Uterus (tissue), 4 donors: ENCODE data around the gene ENO2. TPM values are rescaled to one million over a fixed set of nuclear protein-coding genes. Genes with fewer than 3 reads are reported as not detected.

Experiments used
- DNase-seq, 2 donors: peaks; one replicate each; pipeline ENCODE4 v3.0.0-alpha.2; 2019 to 2020
- H3K27ac ChIP-seq, 2 donors: fragments of 200-600 bp; sonication (generic); 1 replicate in 1 of 2; 2 replicates in 1 of 2; pipeline ENCODE4 v1.5.1; 2016 to 2018
- H3K27me3 ChIP-seq, 2 donors: fragments of 200-600 bp; sonication (generic); one replicate each; pipeline ENCODE4 v1.5.1; 2018 to 2019; ENCODE audit warnings: control low read depth in 1 of 2
- H3K36me3 ChIP-seq, 2 donors: fragments of 200-600 bp; sonication (generic); one replicate each; pipeline ENCODE4 v1.5.1; 2019; ENCODE audit warnings: control low read depth in 1 of 2
- H3K4me1 ChIP-seq, 2 donors: fragments of 200-600 bp; sonication (generic); one replicate each; pipeline ENCODE4 v1.5.1; 2018 to 2019; ENCODE audit warnings: control low read depth in 1 of 2
- H3K4me3 ChIP-seq, 2 donors: fragments of 200-600 bp; sonication (generic); 1 replicate in 1 of 2; 2 replicates in 1 of 2; pipeline ENCODE4 v1.5.1; 2018 to 2019; ENCODE audit warnings: mild to moderate bottlenecking in 1 of 2
- H3K9me3 ChIP-seq, 2 donors: fragments of 200-600 bp; sonication (generic); one replicate each; pipeline ENCODE4 v1.5.1; 2019; ENCODE audit warnings: control low read depth in 1 of 2
- CTCF ChIP-seq, 4 experiments: fragments of 200-600 bp in 2 of 4; fragments of 450-650 bp in 2 of 4; sonication (generic) in 2 of 4; IDR thresholded peaks; one replicate each; pipeline ENCODE4 v1.5.1; 2016 to 2019; ENCODE audit warnings: antibody characterized with exemption in 4 of 4, mild to moderate bottlenecking in 2 of 4, moderate library complexity in 1 of 4
- POLR2A ChIP-seq, 2 donors: fragments of 450-650 bp; IDR thresholded peaks; one replicate each; pipeline ENCODE4 v1.6.1; 2016; ENCODE audit warnings: antibody characterized with exemption in 2 of 2, mild to moderate bottlenecking in 1 of 2, moderate library complexity in 1 of 2
- intact Hi-C: fragments of 100-400 bp; cut with DNase I; formaldehyde crosslinking; loops from one replicate; pipeline ENCODE4 v1.15.1; 2023; ENCODE audit warnings: low total_unique reads
- total RNA-seq, 4 donors: library from RNA; depleted of rRNA in 3 of 4; stranded (reverse); fragments of >200 nt in 3 of 4; gene quantifications; one replicate each; pipeline versions ENCODE4 v1.1.0 to v1.2.4, GENCODE V29; 2014 to 2023
- donor health status: DM: yes; HTN: yes; CAD: no.

The ENO2 gene
- total RNA-seq, 4 donors from 2014 or later: 9.7 to 84.7 (median 24.4) TPM

- no peak overlapping the region for H3K27ac ChIP-seq
Measured at GRCh38 chr12:6899427-6899826, 15.0 kb upstream of the ENO2 start.

GRCh38 chr12:6899837-6900519 is 14.4 kb upstream of the ENO2 start:
- no peaks in the 10 kb centered on the region for H3K27me3 ChIP-seq
- no peaks in the 10 kb centered on the region for H3K9me3 ChIP-seq
- intact Hi-C loops: no loop called here
- H3K36me3 ChIP-seq: no peaks in the 10 kb centered on the region
- H3K27ac ChIP-seq: no peak overlapping the region
- H3K4me1 ChIP-seq: peaks cover 0 to under 1% of the 10 kb centered on the region in 2 donors
- peak in 1 of 2 donors; percentile 56 for DNase-seq
- TF ChIP-seq CTCF (IDR thresholded peaks at IDR 0.05) (no peak), POLR2A (IDR thresholded peaks at IDR 0.05) (no peak)
- no peak overlapping the region for H3K4me3 ChIP-seq

More at GRCh38 chr12:6899427-6899826, 15.0 kb upstream of the ENO2 start:
- Histone ChIP-seq H3K36me3 (no peaks in the 10 kb centered on the region), H3K27me3 (no peaks in the 10 kb centered on the region), H3K4me1 (no peaks in the 10 kb centered on the region), H3K9me3 (no peaks in the 10 kb centered on the region), H3K4me3 (no peak overlapping the region)
- intact Hi-C loops: no loop called here
- no peak for DNase-seq
- TF ChIP-seq CTCF (IDR thresholded peaks at IDR 0.05) (no peak), POLR2A (IDR thresholded peaks at IDR 0.05) (no peak)

- no peak for DNase-seq
- no peak overlapping the region for H3K4me3 ChIP-seq
- H3K27me3 ChIP-seq: no peaks in the 10 kb centered on the region
- intact Hi-C loops: no loop called here
- peaks cover 0 to 4% of the 10 kb centered on the region in 2 donors for H3K4me1 ChIP-seq
- TF ChIP-seq POLR2A (IDR thresholded peaks at IDR 0.05) (no peak), CTCF (IDR thresholded peaks at IDR 0.05) (no peak)
- H3K27ac ChIP-seq: no peak overlapping the region
- H3K36me3 ChIP-seq: no peaks in the 10 kb centered on the region
- no peaks in the 10 kb centered on the region for H3K9me3 ChIP-seq
Measured at GRCh38 chr12:6902448-6902847, 11.9 kb upstream of the ENO2 start.

- Histone ChIP-seq H3K27me3 (no peaks in the 10 kb centered on the region), H3K36me3 (no peaks in the 10 kb centered on the region), H3K4me3 (no peak overlapping the region), H3K9me3 (no peaks in the 10 kb centered on the region), H3K27ac (peak overlapping the region in 1 of 2 donors; percentile 84), H3K4me1 (peaks cover 0 to 4% of the 10 kb centered on the region in 2 donors)
- DNase-seq: no peak
- intact Hi-C loops: no loop called here
- TF ChIP-seq POLR2A (IDR thresholded peaks at IDR 0.05): no peak
- TF ChIP-seq CTCF (IDR thresholded peaks at IDR 0.05): no peak
Measured at GRCh38 chr12:6903722-6904121, 10.7 kb upstream of the ENO2 start.
